Measurements from ENCODE around the gene C1QTNF1.
"Not testable (repeated sequence)": the region's sequence is repeated elsewhere in the genome, so short reads cannot be mapped to it uniquely, and the experiment has no call there.

C1QTNF1 gene

GRCh38 chr17:79022507-79022991 lies 1.4 kb upstream of the C1QTNF1 start:
- DNase-seq (ENCODE audit: low read depth, low spot score): no peak

DNA sequence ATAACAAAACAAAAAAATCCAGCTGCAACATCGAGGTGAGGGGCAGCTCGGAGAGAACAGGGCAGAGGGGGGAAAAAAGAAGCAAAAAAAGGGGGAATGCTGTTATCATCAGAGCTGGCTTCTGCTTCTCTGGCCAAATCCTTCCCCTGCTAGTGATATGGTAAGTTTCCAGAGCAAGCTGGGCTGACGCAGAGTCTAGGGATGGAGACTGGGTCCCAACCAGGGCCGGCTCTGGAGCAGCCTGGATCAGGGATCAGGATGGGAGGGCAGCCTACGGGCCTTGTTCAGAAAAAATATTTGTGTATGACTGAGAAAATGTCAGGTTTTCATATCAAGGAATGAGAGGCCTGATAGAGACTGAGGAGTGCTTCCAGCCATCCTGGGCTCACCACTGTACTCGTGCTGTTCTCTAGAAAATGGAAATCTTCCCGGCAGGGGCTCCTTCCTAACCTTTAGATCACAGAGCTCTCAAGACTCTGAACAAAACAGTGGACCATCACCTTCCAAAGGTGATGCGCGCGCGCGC lies 726 bp upstream of the C1QTNF1 start:
- no peak for DNase-seq (ENCODE audit: low read depth, low spot score)

- DNase-seq (ENCODE audit: low read depth, low spot score): no peak
These were observed 1.1 kb downstream of the C1QTNF1 start for GRCh38 chr17:79024901-79025737.

- DNase-seq (ENCODE audit: low read depth, low spot score): no peak
These were observed 2.7 kb downstream of the C1QTNF1 start for GRCh38 chr17:79026376-79027273.

- no peak for DNase-seq (ENCODE audit: low read depth, low spot score)
These were observed 3.4 kb downstream of the C1QTNF1 start for GRCh38 chr17:79027274-79027924.

DNA sequence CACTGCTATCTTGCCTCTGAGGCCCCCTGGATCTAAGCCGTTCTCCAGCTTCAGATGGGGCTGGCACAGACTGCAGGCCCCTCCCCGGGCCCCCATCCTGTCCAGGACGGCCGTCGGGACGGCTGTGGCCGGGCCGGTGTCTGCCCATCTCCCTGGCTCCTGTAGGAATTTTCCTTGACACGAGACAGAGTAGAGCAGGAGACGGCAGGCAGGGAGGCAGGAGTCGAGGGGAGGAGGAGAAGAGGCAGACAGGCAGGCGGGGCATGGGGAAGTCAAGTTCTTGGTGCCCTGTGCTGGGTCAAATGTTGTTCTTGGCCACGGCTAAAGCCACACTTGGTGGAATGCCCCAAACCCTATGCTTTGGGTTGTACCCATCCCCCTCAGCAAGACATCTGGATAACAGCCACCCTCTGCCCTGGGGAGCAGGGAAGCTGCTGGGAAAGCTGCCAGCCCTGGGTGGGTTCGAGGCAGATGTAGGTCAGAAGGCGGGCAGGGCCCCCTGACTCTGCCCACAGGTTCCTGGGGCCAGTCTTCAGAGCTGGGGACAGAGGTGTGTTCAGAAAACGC lies 4.0 kb downstream of the C1QTNF1 start:
- peak; percentile 55 for DNase-seq (ENCODE audit: low read depth, low spot score)

- no peak for DNase-seq (ENCODE audit: low read depth, low spot score)
These were observed 4.7 kb downstream of the C1QTNF1 start for GRCh38 chr17:79028496-79029326.

DNA sequence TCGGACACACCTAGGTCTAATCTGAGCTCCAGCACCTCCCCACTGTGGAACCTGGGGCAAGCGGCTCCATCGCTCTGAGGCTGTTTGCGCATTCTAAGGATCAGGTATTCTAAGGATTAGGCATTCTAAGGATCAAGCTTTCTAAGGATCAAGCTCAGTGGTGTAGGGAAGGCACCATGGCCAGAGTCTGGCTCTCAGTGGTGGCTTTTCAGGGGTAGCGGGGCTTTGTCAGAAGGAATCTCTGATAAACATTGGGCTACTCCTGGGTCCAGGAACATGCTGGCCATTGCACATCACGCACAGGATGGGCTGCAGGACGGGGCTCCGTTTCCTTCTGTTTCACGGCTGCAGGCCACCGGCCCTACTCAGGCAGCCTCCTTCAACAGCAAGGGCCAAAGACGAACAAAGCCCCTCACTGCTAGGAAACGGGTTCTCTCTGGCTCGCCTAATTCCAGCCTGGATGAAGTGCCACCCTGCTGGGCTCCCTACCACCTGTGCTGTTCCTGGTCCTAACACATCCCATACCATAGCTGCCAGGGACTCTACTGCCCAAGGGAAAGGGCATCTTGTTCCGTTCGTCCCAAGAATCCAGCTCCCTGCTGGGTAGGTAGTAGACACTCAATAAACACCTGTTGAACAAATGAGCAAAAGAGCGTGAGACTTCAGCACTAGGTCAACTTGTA lies 5.5 kb downstream of the C1QTNF1 start:
- DNase-seq (ENCODE audit: low read depth, low spot score): no peak

DNA sequence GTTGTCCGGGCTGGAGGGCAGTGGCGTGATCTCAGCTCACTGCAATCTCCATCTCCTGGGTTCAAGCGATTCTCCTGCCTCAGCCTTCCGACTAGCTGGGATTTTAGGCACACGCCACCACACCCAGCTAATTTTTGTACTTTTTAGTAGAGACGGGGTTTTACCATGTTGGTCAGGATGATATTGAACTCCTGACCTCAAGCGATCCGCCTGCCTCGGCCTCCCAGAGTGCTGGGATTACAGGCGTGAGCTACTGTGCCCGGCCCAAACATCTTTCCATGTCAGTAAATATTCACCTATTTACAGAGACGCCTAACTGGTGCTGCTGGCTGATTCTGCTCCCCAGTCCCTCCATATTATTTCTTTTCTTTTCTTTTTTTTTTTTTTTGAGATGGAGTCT lies 6.7 kb downstream of the C1QTNF1 start:
- not testable (repeated sequence) for DNase-seq (ENCODE audit: low read depth, low spot score)

DNA sequence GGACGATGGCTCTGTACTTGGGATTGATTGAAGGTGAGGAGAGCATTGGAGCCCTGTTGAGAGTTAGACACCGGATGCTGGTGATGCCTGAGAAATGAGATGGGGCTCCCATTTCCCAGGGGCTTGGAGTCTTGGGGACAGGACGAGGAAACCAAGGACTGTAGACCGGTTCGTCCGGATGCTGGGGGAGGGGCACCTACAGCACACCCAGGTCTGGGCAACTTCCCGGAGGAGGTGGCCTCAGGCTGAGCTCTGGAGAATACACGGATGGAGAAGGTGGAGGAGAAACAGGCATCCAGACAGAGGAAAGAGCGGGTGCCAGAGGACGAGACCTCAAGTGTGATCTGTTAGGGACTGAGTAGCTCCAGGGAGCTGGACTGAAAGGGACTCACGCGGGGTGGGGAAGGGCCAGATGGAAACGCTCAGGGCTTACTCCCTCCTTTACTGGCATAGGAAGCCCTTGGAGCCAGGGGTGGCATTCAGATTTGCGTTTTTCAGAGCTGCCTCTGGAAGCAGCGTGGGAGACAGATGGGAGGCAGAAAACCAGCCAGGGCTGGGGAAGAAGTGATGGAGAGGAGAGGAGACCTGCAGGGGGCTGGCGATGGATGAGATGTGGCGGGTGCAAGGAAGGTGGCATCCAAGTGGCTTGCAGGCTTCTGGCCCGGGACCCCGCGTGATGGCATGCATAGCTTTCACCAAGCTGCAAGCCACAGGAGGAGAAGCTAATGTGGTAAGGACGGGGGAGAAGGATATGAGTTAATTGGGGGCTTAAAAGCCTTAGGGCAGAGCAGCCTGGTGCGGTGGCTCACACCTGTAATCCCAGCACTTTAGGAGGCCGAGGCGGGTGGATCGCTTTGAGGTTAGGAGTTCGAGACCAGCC lies 8.3 kb downstream of the C1QTNF1 start:
- DNase-seq (ENCODE audit: low read depth, low spot score): no peak

DNA sequence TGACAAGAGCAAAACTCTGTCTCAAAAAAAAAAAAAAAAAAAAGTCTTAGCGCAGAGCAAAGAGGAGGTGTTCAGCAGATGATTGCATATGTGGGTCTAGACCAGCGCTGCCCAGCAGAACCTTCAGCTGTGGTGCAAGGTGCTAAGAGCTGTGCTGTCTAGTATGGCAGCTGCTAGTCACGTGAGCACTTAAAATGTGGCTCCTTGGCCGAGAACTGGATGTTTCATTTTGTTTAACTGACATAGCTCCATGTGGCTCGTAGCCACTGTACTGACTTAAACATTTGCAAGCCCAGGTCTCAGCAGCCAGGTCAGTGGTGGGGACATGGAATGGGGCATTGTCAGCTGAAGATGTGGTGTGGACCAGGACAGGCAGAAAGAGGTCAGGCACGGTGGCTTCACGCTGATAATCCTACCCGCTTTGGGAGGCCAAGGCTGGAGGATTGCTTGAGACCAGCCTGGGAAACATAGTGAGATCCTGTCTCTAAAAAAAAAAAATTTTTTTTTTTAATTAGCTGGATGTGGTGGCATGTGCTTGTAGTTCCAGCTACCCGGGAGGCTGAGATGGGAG lies 9.2 kb downstream of the C1QTNF1 start:
- DNase-seq (ENCODE audit: low read depth, low spot score): no peak

DNA sequence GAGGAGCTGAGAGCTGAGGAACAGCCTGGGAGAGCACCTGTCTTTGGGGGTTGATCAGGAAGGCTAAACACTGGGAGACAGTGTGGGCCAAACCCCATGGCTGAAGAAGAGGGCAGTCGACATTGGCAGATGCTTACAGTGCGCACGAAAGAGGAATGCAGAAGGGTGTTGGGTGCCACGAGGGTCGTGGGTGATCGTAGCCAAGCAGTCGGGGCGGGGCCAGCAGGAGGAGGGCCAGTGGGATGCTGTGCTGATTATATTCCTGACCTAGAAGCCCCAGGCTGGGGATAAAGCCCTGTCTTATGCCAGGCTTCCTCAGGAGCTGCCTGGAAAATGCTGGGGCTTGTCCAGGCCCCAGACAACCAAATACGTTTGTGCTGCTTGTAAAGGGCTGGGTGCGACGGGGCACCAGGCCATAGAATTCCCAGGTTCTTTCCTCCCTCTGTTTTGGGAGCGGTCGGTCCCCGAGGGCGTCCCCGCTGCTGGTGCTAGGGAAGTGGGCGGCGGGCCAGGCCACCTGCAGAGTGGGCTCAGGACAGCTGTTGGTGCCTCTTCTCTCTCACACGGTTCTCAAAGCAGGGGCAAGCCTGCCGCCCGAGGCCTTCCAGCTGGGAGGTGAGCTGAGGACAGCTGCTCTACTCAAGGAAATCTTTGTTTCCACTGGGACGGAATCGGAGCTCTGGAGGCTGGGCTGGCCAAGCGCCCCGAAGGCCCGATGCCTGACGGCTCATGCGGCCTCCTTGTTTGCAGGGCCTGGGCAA lies 10.0 kb downstream of the C1QTNF1 start:
- peak; percentile 81 for DNase-seq (ENCODE audit: low read depth, low spot score)

DNA sequence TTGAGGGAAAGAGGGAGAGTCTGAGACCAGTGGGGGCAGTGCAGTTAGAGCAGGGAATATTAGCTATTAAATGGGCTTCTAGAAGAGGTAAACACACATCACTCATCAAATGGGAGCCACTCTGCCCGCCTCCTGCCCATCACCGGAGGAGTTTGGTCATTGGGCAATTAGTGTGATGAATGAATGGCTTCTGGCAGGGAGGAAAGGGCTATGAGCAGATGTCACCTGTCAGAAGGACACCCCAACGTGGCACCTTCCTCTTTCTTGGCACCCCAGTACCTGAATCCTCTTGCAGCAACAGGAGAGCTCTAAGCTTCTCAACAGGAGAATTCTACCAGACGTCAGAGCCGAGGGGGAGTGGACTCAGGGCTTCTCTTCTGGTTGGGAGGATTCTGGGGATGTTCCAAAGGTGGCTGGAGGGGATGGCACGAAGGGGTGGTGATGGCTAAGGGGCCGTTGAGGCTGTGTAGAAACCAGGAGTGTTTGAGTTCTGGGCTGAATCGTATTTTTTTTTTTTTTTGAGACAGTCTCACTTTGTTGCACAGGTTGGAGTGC lies 11.0 kb downstream of the C1QTNF1 start:
- no peak for DNase-seq (ENCODE audit: low read depth, low spot score)

DNA sequence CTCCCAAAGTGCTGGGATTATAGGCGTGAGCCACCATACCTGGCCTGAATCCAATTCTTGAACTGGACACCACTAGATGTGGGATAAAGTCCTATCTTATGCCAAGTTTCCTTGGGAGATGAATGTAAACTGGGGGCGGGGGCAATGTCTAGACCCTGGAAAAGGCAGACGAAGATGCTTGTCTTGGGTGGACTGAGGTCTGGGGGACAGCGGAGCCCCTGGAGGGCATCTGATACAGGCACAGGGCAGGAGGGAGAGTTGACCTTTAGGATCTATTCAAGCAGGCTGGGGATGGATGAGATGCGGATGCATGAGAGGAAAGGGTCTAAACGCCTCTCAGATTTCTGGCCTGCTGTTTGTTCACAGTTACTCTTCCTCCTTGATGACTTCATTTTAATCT lies 11.7 kb downstream of the C1QTNF1 start:
- no peak for DNase-seq (ENCODE audit: low read depth, low spot score)

GRCh38 chr17:79036181-79036580 lies 12.2 kb downstream of the C1QTNF1 start:
- no peak for DNase-seq (ENCODE audit: low read depth, low spot score)

- no peak for DNase-seq (ENCODE audit: low read depth, low spot score)
These were observed 12.6 kb downstream of the C1QTNF1 start for GRCh38 chr17:79036596-79036995.

GRCh38 chr17:79038545-79039135 lies 14.7 kb downstream of the C1QTNF1 start:
- no peak for DNase-seq (ENCODE audit: low read depth, low spot score)
